Neural progenitor cell (in vitro differentiated cells): ENCODE measurements around the gene SARM1.

Source experiments
- EZH2 ChIP-seq: fragments of 200-600 bp; sonication (generic); IDR thresholded peaks from 2 replicates; pipeline ENCODE4 v1.6.1; 2017; ENCODE audit warnings: antibody characterized with exemption, mild to moderate bottlenecking, moderate library complexity
- EZH2phosphoT487 ChIP-seq: fragments of 200-600 bp; sonication (generic); IDR thresholded peaks from 2 replicates; pipeline ENCODE4 v1.6.1; 2017; ENCODE audit warnings: antibody characterized with exemption
- TF ChIP-seq, protein P1 (sequence below): fragments of 200-600 bp; sonication (generic); IDR thresholded peaks from 2 replicates; pipeline ENCODE4 v1.5.1; 2017; ENCODE audit warnings: antibody characterized with exemption, mild to moderate bottlenecking

- TF ChIP-seq, protein P1, sequence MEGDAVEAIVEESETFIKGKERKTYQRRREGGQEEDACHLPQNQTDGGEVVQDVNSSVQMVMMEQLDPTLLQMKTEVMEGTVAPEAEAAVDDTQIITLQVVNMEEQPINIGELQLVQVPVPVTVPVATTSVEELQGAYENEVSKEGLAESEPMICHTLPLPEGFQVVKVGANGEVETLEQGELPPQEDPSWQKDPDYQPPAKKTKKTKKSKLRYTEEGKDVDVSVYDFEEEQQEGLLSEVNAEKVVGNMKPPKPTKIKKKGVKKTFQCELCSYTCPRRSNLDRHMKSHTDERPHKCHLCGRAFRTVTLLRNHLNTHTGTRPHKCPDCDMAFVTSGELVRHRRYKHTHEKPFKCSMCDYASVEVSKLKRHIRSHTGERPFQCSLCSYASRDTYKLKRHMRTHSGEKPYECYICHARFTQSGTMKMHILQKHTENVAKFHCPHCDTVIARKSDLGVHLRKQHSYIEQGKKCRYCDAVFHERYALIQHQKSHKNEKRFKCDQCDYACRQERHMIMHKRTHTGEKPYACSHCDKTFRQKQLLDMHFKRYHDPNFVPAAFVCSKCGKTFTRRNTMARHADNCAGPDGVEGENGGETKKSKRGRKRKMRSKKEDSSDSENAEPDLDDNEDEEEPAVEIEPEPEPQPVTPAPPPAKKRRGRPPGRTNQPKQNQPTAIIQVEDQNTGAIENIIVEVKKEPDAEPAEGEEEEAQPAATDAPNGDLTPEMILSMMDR = no peak
- TF ChIP-seq EZH2 = no peak
- TF ChIP-seq EZH2phosphoT487 = no peak
These were observed 44.4 kb downstream of the SARM1 start for GRCh38 chr17:28415886-28416285.
